ENCODE results near the gene BMAL1. TPM values are rescaled to one million over a fixed set of nuclear protein-coding genes. Genes with fewer than 3 reads are reported as not detected.

The BMAL1 gene
- total RNA-seq, 4 donors from 2014 or later = 21.4 to 39.5 (median 22.3) TPM

DNA sequence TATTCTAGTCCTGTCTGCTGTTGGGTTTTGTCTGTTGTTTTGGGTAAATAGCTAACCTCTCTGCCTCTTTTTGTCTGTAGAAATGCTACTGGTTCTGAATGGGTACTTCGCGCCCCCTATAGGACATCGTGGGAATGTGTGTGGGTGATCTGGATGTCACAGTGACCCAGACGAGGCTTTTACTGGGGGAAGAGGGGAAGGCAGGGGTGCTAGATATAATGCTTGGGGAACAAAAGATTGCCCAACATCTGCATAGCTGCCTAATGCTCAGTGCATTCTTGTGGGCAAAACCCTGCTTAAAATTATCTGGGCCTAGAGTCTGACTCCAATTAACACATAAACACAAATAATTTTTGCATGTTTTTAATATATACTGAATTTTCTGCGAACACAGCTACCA, 57.7 kb downstream of the BMAL1 start:
- intact Hi-C loops (cut with DNase I) = no loop called here
- Histone ChIP-seq H3K4me3 (no peak overlapping the region), H3K9me3 (no peaks in the 10 kb centered on the region), H3K27ac (no peak overlapping the region), H3K27me3 (no peaks in the 10 kb centered on the region), H3K36me3 (no peaks in the 10 kb centered on the region), H3K4me1 (peaks cover 21 to 76% (median 42%) of the 10 kb centered on the region in 3 donors)
- no peak for DNase-seq
- WGBS, 2 donors = 16 to 38% methylated on average over 2 to 5 of the region's 5 CpGs
- no peak for TF ChIP-seq POLR2A (IDR thresholded peaks at IDR 0.05)
- TF ChIP-seq CTCF (IDR thresholded peaks at IDR 0.05) = peak; percentile 45 to 83 (median 74)

- no peak for DNase-seq
- intact Hi-C loops (cut with DNase I) = no loop called here
- no peak overlapping the region for H3K27ac ChIP-seq
- H3K4me1 ChIP-seq = peaks cover 20 to 78% (median 42%) of the 10 kb centered on the region in 3 donors
- no peak overlapping the region for H3K4me3 ChIP-seq
- no peak for TF ChIP-seq CTCF (IDR thresholded peaks at IDR 0.05)
- TF ChIP-seq POLR2A (IDR thresholded peaks at IDR 0.05) = no peak
- H3K27me3 ChIP-seq = no peaks in the 10 kb centered on the region
- 88 to 90% methylated on average over 6 to 8 of the region's 9 CpGs for WGBS, 2 donors
- H3K36me3 ChIP-seq = no peaks in the 10 kb centered on the region
- no peaks in the 10 kb centered on the region for H3K9me3 ChIP-seq
Observed at GRCh38 chr11:13336246-13336878, 58.8 kb downstream of the BMAL1 start.

DNA sequence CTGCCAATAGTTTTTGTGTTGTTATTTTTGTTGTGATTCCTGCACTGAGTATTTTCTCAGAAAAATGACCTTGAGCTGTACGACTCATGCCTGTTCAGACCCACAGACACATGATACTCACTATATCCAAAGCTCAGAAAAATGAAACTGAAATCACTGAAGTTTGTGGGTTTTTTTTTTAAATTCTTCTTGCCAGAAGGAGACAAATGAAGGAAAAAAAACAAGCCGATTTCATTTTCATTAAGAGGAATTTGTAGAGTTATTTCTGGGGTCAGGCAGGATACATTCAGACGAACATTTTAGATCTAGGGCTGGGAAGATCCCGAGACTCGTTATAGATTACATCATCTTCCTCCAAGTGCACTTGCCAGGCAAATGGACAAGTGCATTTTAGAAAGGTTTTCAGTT, 60.4 kb downstream of the BMAL1 start:
- Histone ChIP-seq H3K36me3 (no peaks in the 10 kb centered on the region), H3K4me3 (peak overlapping the region in 3 of 4 donors; percentile 16 to 43 (median 21)), H3K27ac (peak overlapping the region; percentile 17 to 58 (median 39)), H3K27me3 (no peaks in the 10 kb centered on the region), H3K9me3 (no peaks in the 10 kb centered on the region), H3K4me1 (peaks cover 16 to 66% (median 34%) of the 10 kb centered on the region in 3 donors)
- intact Hi-C loops (cut with DNase I) = no loop called here
- DNase-seq = no peak
- 2 to 8% methylated on average over 5 of the region's 5 CpGs for WGBS, 2 donors
- TF ChIP-seq POLR2A (IDR thresholded peaks at IDR 0.05) (no peak), CTCF (IDR thresholded peaks at IDR 0.05) (no peak)

DNA sequence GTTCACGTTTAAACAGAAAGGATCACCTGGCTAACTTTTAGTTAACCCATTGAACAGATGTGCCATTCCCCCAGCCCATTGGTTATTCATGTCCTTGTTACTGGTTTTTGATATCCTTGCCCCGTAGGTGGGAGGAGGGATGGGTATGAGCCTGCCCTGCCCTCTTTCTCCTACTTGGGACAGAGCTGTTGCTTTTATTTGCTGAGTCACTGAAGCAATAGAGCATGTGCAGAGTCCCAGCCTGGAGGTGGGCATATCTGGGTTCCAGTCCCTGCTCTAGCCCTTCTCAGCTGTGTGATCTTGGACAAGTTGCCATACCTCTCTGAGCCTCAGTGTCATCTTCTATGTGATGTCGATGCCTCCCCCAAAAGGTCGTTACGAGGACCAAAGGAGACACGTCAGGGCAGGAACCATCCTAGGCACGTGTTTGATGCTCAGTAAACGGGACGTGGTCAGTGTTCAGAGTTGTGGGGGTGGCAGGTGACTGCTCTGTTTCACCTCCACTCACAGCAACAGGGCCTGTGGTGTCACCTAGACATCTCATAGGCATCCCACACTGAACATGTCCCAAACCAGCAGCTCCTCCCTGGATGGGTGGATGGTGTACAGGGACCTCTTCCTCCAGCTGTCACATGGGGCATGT, 61.0 kb downstream of the BMAL1 start:
- Histone ChIP-seq H3K27ac (peak overlapping the region; percentile 17 to 58 (median 39)), H3K4me3 (peak overlapping the region in 3 of 4 donors; percentile 16 to 43 (median 21)), H3K9me3 (no peaks in the 10 kb centered on the region), H3K27me3 (no peaks in the 10 kb centered on the region), H3K4me1 (peaks cover 11 to 61% (median 29%) of the 10 kb centered on the region in 3 donors), H3K36me3 (no peaks in the 10 kb centered on the region)
- DNase-seq = no peak
- intact Hi-C loops (cut with DNase I) = no loop called here
- no peak for TF ChIP-seq POLR2A (IDR thresholded peaks at IDR 0.05)
- TF ChIP-seq CTCF (IDR thresholded peaks at IDR 0.05) = no peak
- WGBS, 2 donors = 32 to 52% methylated on average over 6 to 9 of the region's 9 CpGs
